HFFc6 (cell line): Measurements from ENCODE around the gene SLC9A6. TPM values are rescaled to one million over a fixed set of nuclear protein-coding genes. Genes with fewer than 3 reads are reported as not detected.
A peak's percentile ranks its signal among the peaks of the same experiment; 100 is the strongest.
"Not testable (repeated sequence)": the region's sequence is repeated elsewhere in the genome, so short reads cannot be mapped to it uniquely, and the experiment has no call there.

ENCODE experiments used
- DNase-seq: peaks from one replicate; pipeline ENCODE4 v3.0.0-alpha.2; 2018
- H3K27ac Mint-ChIP-seq: 2 replicates; pipeline ENCODE4 v1.8.0; 2020; ENCODE audit warnings: mild to moderate bottlenecking, mixed read lengths
- H3K27me3 Mint-ChIP-seq: 2 replicates; pipeline ENCODE4 v1.8.0; 2021; ENCODE audit warnings: mild to moderate bottlenecking, moderate library complexity, mixed read lengths; ENCODE audit not compliant: insufficient read depth
- H3K36me3 Mint-ChIP-seq: 2 replicates; pipeline ENCODE4 v1.8.0; 2021; ENCODE audit warnings: low read depth, mixed read lengths
- H3K4me1 Mint-ChIP-seq: 2 replicates; pipeline ENCODE4 v1.8.0; 2020; ENCODE audit warnings: low read depth, mixed read lengths
- H3K4me3 Mint-ChIP-seq: 2 replicates; pipeline ENCODE4 v1.8.0; 2020; ENCODE audit warnings: mild to moderate bottlenecking, moderate library complexity, mixed read lengths
- H3K9me3 Mint-ChIP-seq: 2 replicates; pipeline ENCODE4 v1.8.0; 2020; ENCODE audit warnings: mild to moderate bottlenecking, mixed read lengths
- CTCF ChIP-seq: fragments of 200-600 bp; sonication (generic); IDR thresholded peaks from 2 replicates; pipeline ENCODE4 v1.5.0; 2021; ENCODE audit warnings: antibody characterized with exemption, mild to moderate bottlenecking
- total RNA-seq, 6 experiments: library from RNA; stranded (reverse); fragmentation: NEBNext Ultra II Directional; extraction: Animal tissue kit (Norgen Biotek cat#: 25700); gene quantifications; 2 replicates in 1 of 6; 3 replicates in 5 of 6; pipeline ENCODE4 v1.2.3, GENCODE V29; 2021

SLC9A6 gene
- total RNA-seq, 6 experiments from 2014 or later, result 16.0 to 22.7 (median 18.6) TPM

- DNase-seq, result no peak
- Mint-ChIP-seq H3K4me3 (peak overlapping the region; percentile 55; the same call in 1 of the 2 replicates), H3K27ac (peak overlapping the region; percentile 68; the same call in 1 of the 2 replicates), H3K4me1 (peaks cover 25% of the 10 kb centered on the region), H3K36me3 (peaks cover 11% of the 10 kb centered on the region), H3K9me3 (no peaks in the 10 kb centered on the region), H3K27me3 (peaks cover 1% of the 10 kb centered on the region)
- no peak for TF ChIP-seq CTCF
Measured at GRCh38 chrX:136046295-136047015, 61.2 kb downstream of the SLC9A6 start.

GRCh38 chrX:136047016-136047642 lies 61.9 kb downstream of the SLC9A6 start:
- Mint-ChIP-seq H3K27me3 (no peaks in the 10 kb centered on the region; the same call in none of the 2 replicates), H3K4me1 (peaks cover 25% of the 10 kb centered on the region), H3K9me3 (no peaks in the 10 kb centered on the region), H3K27ac (peak overlapping the region; percentile 68), H3K4me3 (peak overlapping the region; percentile 55), H3K36me3 (peaks cover 11% of the 10 kb centered on the region)
- peak; percentile 62 for DNase-seq
- no peak for TF ChIP-seq CTCF

- no peaks in the 10 kb centered on the region for H3K9me3 Mint-ChIP-seq
Measured at GRCh38 chrX:136047969-136048368, 62.7 kb downstream of the SLC9A6 start.

GRCh38 chrX:136048446-136048845 lies 63.2 kb downstream of the SLC9A6 start:
- no peak overlapping the region for H3K4me3 Mint-ChIP-seq
- TF ChIP-seq CTCF, result no peak
- H3K27ac Mint-ChIP-seq, result no peak overlapping the region
- H3K9me3 Mint-ChIP-seq, result no peaks in the 10 kb centered on the region
- H3K36me3 Mint-ChIP-seq, result peaks cover 11% of the 10 kb centered on the region
- peaks cover 25% of the 10 kb centered on the region for H3K4me1 Mint-ChIP-seq
- no peak for DNase-seq
- H3K27me3 Mint-ChIP-seq, result no peaks in the 10 kb centered on the region; the same call in none of the 2 replicates

More at GRCh38 chrX:136047969-136048368, 62.7 kb downstream of the SLC9A6 start:
- peaks cover 11% of the 10 kb centered on the region for H3K36me3 Mint-ChIP-seq
- H3K27ac Mint-ChIP-seq, result peak overlapping the region; percentile 68; the same call in 1 of the 2 replicates
- peaks cover 25% of the 10 kb centered on the region for H3K4me1 Mint-ChIP-seq
- TF ChIP-seq CTCF, result no peak
- peak; percentile 54 for DNase-seq
- H3K27me3 Mint-ChIP-seq, result no peaks in the 10 kb centered on the region; the same call in none of the 2 replicates
- peak overlapping the region; percentile 55; the same call in 1 of the 2 replicates for H3K4me3 Mint-ChIP-seq

- H3K4me3 Mint-ChIP-seq, result no peak overlapping the region
- no peak overlapping the region for H3K27ac Mint-ChIP-seq
- H3K27me3 Mint-ChIP-seq, result no peaks in the 10 kb centered on the region; the same call in none of the 2 replicates
- H3K36me3 Mint-ChIP-seq, result peaks cover under 1% of the 10 kb centered on the region; the same call in 1 of the 2 replicates
- TF ChIP-seq CTCF, result no peak
- peaks cover 27% of the 10 kb centered on the region for H3K4me1 Mint-ChIP-seq
- DNase-seq, result no peak
- H3K9me3 Mint-ChIP-seq, result no peaks in the 10 kb centered on the region
Measured at GRCh38 chrX:136049608-136050007, 64.4 kb downstream of the SLC9A6 start.

GRCh38 chrX:136050875-136051274 lies 65.6 kb downstream of the SLC9A6 start:
- not testable (repeated sequence) for H3K9me3 Mint-ChIP-seq, H3K27me3 Mint-ChIP-seq, DNase-seq, H3K36me3 Mint-ChIP-seq, H3K27ac Mint-ChIP-seq, H3K4me3 Mint-ChIP-seq
- peaks cover 39% of the 10 kb centered on the region for H3K4me1 Mint-ChIP-seq
